ENCODE data around the gene C22orf15. TPM values are rescaled to one million over a fixed set of nuclear protein-coding genes. Genes with fewer than 3 reads are reported as not detected.

Gene C22orf15
- total RNA-seq, 2 experiments from 2014 or later, result 0.78 to 0.84 TPM

DNA sequence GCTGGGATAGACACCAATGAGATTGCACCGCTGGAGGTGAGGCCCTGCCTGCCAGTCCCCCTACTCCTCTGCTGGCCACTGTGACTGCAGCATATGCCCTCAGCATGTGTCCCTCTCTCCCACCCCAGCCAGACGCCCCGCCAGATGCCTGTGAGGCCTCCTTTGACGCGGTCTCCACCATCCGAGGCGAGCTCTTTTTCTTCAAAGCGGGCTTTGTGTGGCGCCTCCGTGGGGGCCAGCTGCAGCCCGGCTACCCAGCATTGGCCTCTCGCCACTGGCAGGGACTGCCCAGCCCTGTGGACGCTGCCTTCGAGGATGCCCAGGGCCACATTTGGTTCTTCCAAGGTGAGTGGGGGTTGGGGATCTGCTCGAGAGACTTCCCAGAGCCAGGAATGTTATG is 18.3 kb downstream of the C22orf15 start:
- CTCF ChIA-PET, result interaction anchor here (1.6 kb wide), 1 partner anchor 13 kb away, joined by 7 read pairs; the partner anchor contains the start of gene CHCHD10
- POLR2A ChIA-PET, result no interaction called here

DNA sequence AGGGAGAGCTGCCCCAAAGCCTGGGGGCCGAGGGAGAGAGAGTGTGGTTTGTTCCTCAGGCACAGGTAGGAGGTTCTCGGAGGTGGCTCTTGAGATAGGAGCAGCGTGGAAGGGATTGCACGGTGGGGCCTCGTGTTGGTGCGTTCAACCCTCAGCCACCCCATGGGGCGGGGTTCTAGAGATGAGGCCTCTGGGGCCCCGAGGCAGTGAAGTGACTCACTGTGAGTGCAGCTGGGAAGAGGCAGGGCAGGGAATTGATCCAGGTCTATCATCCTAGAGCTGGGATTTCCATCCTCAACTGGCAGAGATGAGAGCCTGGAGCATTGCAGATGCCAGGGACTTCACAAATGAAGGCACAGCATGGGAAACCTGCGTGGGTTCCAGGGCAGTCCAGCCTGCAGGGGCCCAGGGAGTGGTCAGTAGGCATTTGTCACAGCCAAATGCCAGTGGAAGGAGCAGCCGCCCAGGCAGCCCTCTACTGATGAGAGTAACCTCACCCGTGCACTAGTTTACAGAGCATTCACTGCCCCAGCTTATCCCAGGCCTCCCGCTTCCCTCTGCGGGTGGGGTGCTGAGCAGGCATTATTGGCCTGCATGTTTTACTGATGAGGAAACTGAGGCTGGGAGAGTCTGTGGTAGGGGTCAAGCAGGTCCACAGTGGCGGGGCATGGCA is 18.9 kb downstream of the C22orf15 start:
- ChIA-PET POLR2A (no interaction called here), CTCF (interaction anchor here (1.6 kb wide), 1 partner anchor 14 kb away, joined by 7 read pairs; the partner anchor contains the start of gene CHCHD10)

DNA sequence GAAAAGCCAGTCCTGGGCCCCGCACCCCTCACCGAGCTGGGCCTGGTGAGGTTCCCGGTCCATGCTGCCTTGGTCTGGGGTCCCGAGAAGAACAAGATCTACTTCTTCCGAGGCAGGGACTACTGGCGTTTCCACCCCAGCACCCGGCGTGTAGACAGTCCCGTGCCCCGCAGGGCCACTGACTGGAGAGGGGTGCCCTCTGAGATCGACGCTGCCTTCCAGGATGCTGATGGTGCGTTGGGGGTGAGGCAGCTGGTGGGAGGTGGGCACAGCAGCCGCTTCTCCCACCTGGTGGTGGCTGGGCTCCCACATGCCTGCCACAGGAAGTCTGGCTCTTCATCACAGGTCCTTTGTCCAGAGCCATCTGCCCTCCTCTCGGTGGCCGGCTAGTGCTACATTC is 19.5 kb downstream of the C22orf15 start:
- ChIA-PET CTCF (interaction anchor here (1.6 kb wide), 1 partner anchor 14 kb away, joined by 7 read pairs; the partner anchor contains the start of gene CHCHD10), POLR2A (no interaction called here)

DNA sequence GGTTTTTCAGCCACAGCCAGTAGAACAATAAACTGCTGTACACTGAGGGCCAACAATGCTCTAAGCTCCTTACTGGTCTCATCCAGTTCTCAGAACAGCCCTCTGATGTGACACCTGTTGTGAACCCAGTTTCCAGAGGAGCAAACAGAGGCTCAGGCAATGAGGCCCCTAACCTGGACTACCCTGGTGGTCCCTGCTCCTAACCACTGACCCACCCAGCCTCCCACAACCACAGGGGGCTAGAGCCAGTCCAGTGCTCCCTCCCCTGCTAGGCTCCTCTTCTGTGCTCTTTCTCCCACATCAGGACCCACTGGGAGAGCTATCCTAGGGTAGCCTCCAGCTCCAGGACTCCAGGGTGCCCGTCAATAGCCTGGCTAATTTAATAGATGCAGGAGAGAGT is 19.9 kb downstream of the C22orf15 start:
- CTCF ChIA-PET, result no interaction called here
- POLR2A ChIA-PET, result no interaction called here

DNA sequence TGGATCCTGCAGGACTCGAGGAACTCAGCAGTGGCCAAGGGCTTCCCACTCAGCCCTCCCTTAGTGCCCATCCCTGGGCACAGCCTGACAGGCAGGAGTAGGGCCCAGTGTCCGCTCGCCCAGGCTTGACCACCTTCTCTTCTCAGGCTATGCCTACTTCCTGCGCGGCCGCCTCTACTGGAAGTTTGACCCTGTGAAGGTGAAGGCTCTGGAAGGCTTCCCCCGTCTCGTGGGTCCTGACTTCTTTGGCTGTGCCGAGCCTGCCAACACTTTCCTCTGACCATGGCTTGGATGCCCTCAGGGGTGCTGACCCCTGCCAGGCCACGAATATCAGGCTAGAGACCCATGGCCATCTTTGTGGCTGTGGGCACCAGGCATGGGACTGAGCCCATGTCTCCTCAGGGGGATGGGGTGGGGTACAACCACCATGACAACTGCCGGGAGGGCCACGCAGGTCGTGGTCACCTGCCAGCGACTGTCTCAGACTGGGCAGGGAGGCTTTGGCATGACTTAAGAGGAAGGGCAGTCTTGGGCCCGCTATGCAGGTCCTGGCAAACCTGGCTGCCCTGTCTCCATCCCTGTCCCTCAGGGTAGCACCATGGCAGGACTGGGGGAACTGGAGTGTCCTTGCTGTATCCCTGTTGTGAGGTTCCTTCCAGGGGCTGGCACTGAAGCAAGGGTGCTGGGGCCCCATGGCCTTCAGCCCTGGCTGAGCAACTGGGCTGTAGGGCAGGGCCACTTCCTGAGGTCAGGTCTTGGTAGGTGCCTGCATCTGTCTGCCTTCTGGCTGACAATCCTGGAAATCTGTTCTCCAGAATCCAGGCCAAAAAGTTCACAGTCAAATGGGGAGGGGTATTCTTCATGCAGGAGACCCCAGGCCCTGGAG is 20.7 kb downstream of the C22orf15 start:
- ChIA-PET POLR2A (no interaction called here), CTCF (no interaction called here)

DNA sequence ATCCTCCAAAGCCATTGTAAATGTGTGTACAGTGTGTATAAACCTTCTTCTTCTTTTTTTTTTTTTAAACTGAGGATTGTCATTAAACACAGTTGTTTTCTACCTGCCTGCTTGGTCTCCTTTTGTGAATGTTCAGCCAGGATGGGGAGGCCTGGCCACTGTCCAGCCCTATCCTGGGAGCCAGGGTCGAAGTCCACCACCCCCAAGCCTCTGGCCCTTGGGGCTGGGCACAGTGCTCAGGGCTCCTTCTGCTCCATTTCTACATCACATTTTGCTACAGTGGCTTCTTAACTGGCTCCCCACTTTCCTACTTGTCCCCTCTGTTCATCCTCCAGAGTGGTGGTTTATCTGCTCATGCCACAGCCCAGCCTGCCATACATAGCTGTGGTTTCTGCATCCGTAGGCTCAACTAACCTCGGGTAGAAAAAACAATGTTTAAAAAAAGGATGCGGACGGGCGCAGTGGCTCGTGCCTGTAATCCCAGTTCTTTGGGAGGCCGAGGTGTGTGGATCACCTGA is 21.5 kb downstream of the C22orf15 start:
- ChIA-PET CTCF (interaction anchor here (0.9 kb wide), 1 partner anchor 13 kb away, joined by 3 read pairs; no protein-coding TSS in a partner anchor), POLR2A (no interaction called here)

DNA sequence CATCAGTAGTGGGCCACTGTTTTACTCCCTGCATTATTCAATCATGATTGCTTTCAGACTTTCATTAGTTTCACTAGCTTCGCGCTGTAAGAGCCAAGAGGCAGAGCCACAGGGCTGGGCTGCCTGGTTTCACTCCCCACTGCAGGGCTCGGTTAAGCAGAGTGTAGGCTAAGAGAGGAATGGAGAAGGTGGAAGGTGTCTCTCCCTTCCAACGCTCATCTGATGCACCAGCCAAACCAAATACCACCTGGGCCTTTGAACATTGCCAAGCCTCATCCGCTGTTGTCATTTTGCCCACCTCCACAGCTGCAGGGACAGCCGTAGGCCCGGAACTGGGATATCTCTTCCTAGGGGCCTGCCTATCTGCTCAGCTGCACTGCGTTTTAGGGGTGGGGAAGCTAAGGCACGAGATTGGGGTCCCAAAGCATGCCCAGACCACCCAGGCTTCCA is 23.5 kb downstream of the C22orf15 start:
- POLR2A ChIA-PET, result interaction anchor here (0.6 kb wide), 1 partner anchor 67 kb away, joined by 5 read pairs; no protein-coding TSS in a partner anchor

DNA sequence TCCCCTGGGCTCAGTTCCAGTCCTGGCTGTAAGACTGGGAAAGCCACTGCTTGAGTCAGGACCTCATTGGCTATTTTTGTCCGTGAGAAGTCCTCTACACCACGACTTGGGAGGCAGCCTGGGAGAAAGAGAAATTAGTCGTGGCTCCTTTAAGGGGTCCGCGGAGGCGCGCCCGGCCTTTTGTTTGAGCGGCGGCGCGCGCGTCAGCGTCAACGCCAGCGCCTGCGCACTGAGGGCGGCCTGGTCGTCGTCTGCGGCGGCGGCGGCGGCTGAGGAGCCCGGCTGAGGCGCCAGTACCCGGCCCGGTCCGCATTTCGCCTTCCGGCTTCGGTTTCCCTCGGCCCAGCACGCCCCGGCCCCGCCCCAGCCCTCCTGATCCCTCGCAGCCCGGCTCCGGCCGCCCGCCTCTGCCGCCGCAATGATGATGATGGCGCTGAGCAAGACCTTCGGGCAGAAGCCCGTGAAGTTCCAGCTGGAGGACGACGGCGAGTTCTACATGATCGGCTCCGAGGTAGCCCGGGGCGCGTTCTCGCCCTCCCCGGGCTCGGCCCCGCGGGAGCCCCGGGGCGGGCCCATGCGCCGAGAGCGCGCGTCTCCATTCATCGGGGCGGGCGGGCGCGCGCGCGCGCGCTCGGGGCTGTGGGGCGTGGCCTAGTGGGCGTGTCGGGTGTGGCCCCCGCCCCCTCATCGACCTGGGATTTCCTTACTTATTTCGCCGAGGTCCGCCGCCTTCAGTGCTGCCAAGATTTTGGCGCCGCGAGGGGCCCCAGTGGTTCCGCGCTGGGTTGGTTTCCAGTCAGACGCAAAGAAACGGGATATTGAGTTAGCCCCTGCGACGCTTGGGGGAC is 24.2 kb downstream of the C22orf15 start, which contains the start of gene SMARCB1:
Gene SMARCB1, plus strand, starts transcription at position 215 of the 848 bp plus-strand sequence. Its CDS starts 204 bp downstream, at position 419.
- ChIA-PET POLR2A (no interaction called here), CTCF (interaction anchor here (0.6 to 1.4 kb wide), 5 partner anchors 12 to 62 kb away, joined by 3 to 4 read pairs (median 3); partner anchors contain the start of gene MMP11)

More for the DNA sequence above, 23.5 kb downstream of the C22orf15 start:
- CTCF ChIA-PET, result interaction anchor here (0.5 to 1.4 kb wide), 3 partner anchors 12 to 15 kb away, joined by 3 to 4 read pairs (median 3); partner anchors contain the start of gene MMP11

DNA sequence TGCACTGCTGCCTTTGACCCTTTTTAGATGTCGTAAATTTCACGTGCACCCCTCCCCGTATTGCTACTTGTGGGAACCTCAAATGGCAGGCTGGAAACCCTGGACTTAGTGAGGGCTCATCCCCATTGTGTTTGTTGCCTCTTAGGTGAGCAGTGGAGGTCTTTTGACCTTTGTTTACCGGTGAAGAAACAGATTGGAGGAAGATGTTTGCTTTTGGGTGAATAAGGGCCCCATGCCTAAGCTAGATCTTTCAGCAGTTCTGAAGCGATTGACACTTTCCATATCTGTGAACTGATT is 24.8 kb downstream of the C22orf15 start:
- POLR2A ChIA-PET, result no interaction called here
- CTCF ChIA-PET, result interaction anchor here (0.6 to 1.4 kb wide), 4 partner anchors 15 to 62 kb away, joined by 3 to 4 read pairs (median 3); partner anchors contain the start of gene MMP11

DNA sequence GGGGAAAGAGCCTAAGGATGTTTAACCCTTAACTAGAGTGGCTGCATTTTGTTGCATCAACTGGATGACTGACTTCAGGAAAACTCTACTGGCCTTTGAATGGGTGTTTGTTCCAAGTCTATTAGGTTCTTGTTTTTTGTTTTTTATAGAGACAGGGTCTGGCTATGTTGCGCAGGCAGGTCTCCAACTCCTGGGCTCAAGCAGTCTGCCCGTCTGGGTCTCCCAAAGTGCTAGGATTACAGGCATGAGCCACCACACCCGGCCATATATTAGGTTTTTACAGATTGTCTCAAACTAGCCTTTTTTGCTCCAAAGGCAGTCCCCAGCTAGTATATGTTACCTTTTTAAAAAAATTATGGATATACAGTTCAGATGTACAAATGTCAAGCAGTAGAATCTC is 25.1 kb downstream of the C22orf15 start:
- ChIA-PET CTCF (interaction anchor here (0.6 to 1.4 kb wide), 3 partner anchors 51 to 61 kb away, joined by 3 to 4 read pairs (median 3); no protein-coding TSS in a partner anchor), POLR2A (no interaction called here)

DNA sequence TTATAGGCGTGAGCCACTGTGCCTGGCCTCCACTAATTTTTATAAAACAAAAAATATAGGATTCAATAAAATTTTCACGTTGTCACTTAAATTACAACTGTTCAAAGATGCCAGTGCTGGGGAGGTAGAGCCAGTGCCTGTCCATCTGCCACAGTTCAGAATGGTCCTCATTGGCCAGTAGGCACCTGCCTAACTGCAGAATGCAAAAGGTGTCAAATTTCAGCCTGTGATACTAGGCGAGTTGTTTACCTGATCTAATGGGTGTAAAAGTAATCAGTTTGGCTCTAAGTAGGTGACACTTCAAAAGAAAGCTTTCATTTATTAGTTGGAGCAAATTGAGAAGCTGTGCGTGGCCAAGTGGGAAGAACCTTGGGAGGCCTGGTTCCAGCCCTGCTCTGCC is 26.3 kb downstream of the C22orf15 start:
- POLR2A ChIA-PET, result interaction anchor here (0.5 to 0.6 kb wide), 2 partner anchors 26 to 37 kb away, joined by 3 to 5 read pairs; partner anchors contain the start of gene C22orf15

DNA sequence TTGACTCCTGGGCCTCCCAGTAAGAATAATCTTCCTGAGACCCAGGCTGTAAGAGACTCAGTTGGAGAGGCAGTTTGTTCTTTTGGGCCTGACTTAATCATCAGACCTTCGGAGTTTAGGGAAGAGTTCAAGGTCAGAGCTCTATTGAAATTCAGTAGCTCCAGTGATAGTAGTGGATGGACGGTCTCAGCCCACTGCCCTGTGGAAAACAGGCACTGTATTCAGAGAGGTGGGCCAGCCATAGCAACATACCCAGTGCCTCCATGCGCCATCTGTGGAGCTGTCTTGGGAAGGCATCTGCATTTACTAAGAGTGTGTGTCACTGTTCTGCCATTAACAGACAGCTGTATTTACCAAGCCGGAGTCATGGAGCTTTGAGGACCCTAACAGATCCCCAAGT is 26.8 kb downstream of the C22orf15 start:
- ChIA-PET CTCF (no interaction called here), POLR2A (interaction anchor here (0.5 to 0.6 kb wide), 2 partner anchors 27 to 36 kb away, joined by 3 to 5 read pairs; partner anchors contain the start of gene C22orf15)

More for the DNA sequence above, 26.3 kb downstream of the C22orf15 start:
- CTCF ChIA-PET, result no interaction called here

DNA sequence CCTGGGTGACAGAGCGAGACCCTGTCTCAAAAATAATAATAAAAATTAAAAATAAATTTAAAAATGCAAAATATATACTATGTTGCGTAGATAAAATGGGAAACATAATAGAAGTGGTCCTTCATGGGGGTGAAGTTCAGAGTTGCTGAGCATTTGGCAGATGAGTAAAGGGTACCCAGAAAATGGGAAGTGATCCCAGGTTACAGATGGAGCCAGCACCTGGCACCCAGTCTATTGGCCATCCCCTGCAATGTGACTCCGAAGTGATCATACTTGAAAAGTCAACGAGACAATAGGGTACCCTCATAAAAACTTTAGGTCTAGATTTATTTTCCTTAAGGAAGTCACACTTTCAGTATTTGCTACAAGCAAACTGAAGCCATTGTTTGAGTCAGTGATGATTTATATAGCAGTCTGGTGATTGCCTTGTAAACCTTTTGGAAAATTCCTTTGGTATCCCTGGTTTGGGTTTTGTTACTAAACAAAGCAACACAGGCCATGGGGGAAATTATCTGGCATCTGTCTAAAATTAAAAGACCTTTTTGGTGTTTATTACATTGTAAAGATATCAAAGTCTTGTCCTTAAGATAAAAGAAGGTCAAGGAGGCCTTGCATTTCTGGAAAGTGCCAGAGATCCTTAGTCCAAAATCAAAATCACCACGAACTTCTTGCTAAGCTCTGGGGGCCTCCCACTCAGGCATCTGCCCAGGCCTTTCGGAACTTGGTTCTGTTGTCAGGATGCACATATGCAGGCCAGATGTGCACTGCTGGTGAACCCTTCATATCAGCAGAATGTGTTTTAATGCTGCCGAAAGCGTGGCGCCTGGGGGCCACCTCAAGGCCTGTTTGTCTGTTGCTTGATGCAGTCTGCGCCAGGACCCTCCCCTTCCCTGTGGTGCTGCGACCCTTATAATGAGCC is 28.3 kb downstream of the C22orf15 start:
- ChIA-PET CTCF (no interaction called here), POLR2A (no interaction called here)

DNA sequence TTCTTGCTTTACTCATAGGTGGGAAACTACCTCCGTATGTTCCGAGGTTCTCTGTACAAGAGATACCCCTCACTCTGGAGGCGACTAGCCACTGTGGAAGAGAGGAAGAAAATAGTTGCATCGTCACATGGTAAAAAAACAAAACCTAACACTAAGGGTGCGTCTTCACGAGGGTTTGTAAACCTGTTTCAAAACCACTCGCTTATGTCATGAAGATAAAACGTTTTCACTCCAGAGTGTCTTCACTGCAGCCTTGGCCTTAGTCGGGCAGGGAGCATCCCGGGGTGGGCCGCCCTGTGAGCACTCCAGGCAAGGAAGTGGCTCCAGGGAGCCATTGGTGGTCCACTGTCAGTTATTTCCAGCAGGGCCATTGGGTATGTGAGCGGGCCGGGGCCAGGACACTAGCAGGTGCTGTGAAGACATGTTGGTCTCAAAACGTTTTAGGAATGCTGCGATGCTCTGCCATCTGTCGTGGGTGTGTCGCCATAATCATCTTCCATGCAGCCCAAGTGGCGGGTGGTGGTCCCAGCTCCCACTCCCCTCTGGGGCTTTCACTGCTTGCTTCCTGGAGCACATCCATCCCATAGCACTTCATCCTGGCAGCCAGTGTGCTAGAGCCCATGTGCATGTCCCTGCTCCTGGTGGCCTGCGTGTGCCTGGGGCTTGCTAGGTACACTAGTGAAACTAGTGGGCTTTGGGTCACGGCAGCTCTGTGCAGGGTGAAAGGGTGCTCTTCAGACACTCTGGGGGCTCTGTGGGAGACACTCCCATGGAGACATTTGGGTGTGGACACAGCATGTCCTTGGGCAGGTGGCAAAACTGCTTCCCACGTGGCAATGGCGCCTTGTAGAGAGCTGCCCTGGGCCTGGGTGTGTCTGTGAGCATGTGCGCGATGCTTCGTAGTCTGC is 29.2 kb downstream of the C22orf15 start:
- ChIA-PET CTCF (no interaction called here), POLR2A (no interaction called here)

DNA sequence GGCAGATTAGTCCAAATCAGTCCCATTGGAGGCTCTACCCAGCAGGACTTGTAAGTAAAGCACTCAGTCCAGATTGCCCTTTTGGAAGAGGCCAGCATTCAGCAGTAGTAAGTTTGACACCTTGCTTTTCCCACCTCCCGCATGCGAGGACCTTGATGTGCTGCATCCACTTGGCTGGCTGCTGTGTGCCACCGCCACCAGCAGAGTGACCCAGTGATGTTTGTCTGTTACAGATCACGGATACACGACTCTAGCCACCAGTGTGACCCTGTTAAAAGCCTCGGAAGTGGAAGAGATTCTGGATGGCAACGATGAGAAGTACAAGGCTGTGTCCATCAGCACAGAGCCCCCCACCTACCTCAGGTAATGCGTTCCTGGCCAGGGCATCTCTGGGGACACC is 30.5 kb downstream of the C22orf15 start:
- CTCF ChIA-PET, result no interaction called here
- POLR2A ChIA-PET, result interaction anchor here (0.6 kb wide), 1 partner anchor 64 kb away, joined by 3 read pairs; the partner anchor contains the start of gene SLC2A11

DNA sequence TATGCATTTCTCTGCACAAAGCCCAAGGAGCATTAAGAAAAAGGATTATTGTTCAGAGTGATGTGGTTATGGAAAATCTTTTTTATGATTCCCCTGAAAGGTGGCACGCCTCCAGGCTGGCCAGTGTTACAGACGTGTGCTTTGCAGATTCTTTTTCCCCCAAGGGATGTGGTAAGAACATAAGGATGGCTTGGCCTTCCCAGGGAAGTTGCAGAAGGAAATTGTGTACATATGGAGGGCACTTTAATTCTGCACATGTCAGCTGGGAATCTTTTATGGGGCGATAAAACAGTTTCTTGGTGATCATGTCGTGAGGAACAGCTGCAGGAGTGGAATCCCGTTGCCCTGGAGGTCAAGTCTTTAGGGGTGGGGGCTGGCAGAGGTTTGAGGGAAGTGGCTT is 33.7 kb downstream of the C22orf15 start:
- POLR2A ChIA-PET, result no interaction called here
- CTCF ChIA-PET, result no interaction called here

All from activated CD8-positive, alpha-beta memory T cell treated with anti-CD3 and anti-CD28 coated beads for 36 hours (primary cell).